ENCODE data around the gene ADAMTSL4.
"Not testable (repeated sequence)": the region's sequence is repeated elsewhere in the genome, so short reads cannot be mapped to it uniquely, and the experiment has no call there.

Gene ADAMTSL4

GRCh38 chr1:150567717-150568593, 18.7 kb downstream of the ADAMTSL4 start:
- no peak for DNase-seq

GRCh38 chr1:150568594-150568966, 19.4 kb downstream of the ADAMTSL4 start:
- DNase-seq, result no peak

- no peak for DNase-seq
These were observed 23.9 kb downstream of the ADAMTSL4 start for GRCh38 chr1:150572918-150573647.

- not testable (repeated sequence) for DNase-seq
These were observed 24.5 kb downstream of the ADAMTSL4 start for GRCh38 chr1:150573648-150574071.

- DNase-seq, result no peak
These were observed 25.3 kb downstream of the ADAMTSL4 start for GRCh38 chr1:150574260-150575071.

- no peak for DNase-seq
These were observed 25.9 kb downstream of the ADAMTSL4 start for GRCh38 chr1:150575072-150575489.

- DNase-seq, result no peak
These were observed 26.5 kb downstream of the ADAMTSL4 start for GRCh38 chr1:150575518-150576366.

- DNase-seq, result no peak
These were observed 27.1 kb downstream of the ADAMTSL4 start for GRCh38 chr1:150576367-150576711.

- DNase-seq, result peak in 1 of 5 donors; percentile 34
These were observed 27.8 kb downstream of the ADAMTSL4 start for GRCh38 chr1:150576794-150577556.

GRCh38 chr1:150577557-150578271, 28.5 kb downstream of the ADAMTSL4 start:
- peak in 1 of 5 donors; percentile 56 for DNase-seq

GRCh38 chr1:150578272-150579109, 29.3 kb downstream of the ADAMTSL4 start:
- DNase-seq, result peak in 1 of 5 donors; percentile 58

GRCh38 chr1:150579110-150579944, 30.1 kb downstream of the ADAMTSL4 start, which contains the start of gene MCL1:
TSS of gene MCL1 (minus strand) at chr1:150579610. CDS start at chr1:150579530, 80 bp downstream.
- peak; percentile 73 to 95 (median 83) for DNase-seq

- no peak for DNase-seq
These were observed 30.9 kb downstream of the ADAMTSL4 start for GRCh38 chr1:150579945-150580642.

- not testable (repeated sequence) for DNase-seq
These were observed 31.8 kb downstream of the ADAMTSL4 start for GRCh38 chr1:150580966-150581365.

GRCh38 chr1:150581437-150581836, 32.2 kb downstream of the ADAMTSL4 start:
- not testable (repeated sequence) for DNase-seq

GRCh38 chr1:150581962-150582361, 32.8 kb downstream of the ADAMTSL4 start:
- not testable (repeated sequence) for DNase-seq

GRCh38 chr1:150582371-150582770, 33.2 kb downstream of the ADAMTSL4 start:
- no peak for DNase-seq
